T-helper 1 cell (primary cell): ENCODE data around the gene AGFG1.
"Not testable (repeated sequence)": the region's sequence is repeated elsewhere in the genome, so short reads cannot be mapped to it uniquely, and the experiment has no call there.

ENCODE experiments used
- DNase-seq, 5 donors: peaks; one replicate each; pipeline ENCODE4 v3.0.0-alpha.2; 2012 to 2020

The AGFG1 gene

DNA sequence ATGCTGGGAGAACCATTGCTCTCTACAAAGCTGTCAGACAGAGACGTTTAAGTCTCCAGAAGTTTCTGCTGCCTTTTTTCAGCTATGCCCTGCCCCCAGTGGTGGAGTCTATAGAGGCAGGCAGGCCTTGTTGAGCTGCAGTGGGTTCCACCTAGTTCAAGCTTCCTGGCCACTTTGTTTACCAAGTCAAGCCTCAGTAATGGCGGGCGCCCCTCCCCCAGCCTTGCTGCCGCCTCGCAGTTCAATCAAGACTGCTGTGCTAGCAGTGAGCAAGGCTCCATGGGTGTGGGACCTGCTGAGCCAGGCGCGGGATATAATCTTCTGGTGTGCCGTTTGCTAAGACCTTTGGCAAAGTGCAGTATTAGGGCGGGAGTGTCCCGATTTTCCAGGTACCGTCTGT is 74.0 kb downstream of the AGFG1 start:
- DNase-seq, result peak in 1 of 5 donors; percentile 15

- DNase-seq, result no peak
Observed at GRCh38 chr2:227551836-227552235, 79.9 kb downstream of the AGFG1 start.

GRCh38 chr2:227562581-227562980 is 90.6 kb downstream of the AGFG1 start:
- DNase-seq, result no peak

- no peak for DNase-seq
Observed at GRCh38 chr2:227565080-227565479, 93.1 kb downstream of the AGFG1 start.

DNA sequence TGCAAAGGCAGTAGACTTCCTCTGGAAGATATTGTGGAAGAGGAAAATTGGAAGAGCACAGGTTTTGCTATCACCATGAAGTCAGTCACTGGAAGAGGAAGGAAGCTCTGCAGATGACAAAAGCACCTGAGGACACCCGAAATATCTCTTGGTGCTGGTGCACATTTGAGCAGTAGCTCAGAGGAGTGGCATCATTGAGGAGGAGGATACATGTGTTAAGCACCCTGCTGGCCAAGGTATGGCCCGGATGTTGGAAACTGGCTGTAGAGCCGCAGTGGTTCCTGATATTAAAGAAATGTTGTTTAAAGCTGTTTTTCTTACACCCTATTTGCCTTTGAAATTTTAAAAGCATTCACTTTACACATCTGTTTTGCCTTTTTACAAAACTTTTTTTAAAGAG is 94.1 kb downstream of the AGFG1 start:
- DNase-seq, result no peak

DNA sequence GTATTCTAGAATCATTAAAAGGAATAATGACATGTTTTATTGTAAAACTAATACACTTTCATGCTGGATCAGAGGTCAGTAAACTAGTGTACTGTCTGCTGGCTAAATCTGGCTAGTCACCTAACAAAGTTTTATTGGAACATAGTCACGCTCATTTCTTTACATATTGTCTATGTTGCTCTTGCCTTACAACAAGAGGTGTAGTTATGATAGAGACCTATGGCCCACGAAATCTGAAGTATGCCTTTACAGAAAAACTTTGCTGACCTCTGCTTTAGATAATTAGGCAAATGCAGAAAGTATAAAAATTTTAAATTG is 96.9 kb downstream of the AGFG1 start:
- DNase-seq, result no peak

DNA sequence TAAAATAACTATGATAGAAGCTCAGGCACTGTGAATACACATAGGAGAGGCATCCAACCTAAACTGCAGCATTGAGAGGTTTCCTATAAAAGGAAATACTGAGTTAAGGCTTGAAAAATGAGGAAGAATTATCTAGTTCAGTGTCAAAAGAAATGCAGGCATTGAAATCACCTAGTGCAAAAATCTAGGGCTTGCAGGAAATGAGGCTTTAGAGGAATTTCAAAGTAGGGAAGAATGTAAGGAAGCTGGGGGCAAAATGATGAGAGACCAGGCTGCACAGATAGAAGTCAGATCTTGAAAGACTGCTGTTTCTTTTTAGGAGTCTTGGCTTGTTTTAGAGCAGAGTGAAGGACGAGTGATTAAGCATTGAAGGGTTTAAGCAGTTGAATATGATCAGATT is 98.7 kb downstream of the AGFG1 start:
- DNase-seq, result no peak

DNA sequence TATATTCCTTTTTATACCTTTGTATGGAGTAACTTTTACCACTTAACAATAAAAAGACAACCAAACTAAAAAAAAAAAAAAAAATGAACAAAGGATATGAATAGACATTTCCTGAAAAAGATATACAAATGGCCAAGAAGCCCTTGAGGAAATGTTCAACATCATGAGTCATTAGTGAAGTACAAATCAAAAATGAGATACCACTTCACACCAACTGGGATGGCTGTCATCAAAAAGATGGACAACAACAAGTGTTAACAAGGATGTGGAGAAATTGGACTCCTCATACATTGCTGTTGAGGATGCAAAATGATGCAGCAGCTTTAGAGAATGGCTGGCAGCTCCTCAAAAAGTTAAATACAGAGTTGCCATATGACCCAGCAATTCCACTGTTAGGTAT is 104.2 kb downstream of the AGFG1 start:
- DNase-seq, result no peak

GRCh38 chr2:227576812-227577211 is 104.9 kb downstream of the AGFG1 start:
- DNase-seq, result no peak

- DNase-seq, result no peak
Observed at GRCh38 chr2:227577555-227577954, 105.6 kb downstream of the AGFG1 start.

GRCh38 chr2:227578642-227579041 is 106.7 kb downstream of the AGFG1 start:
- DNase-seq, result no peak

- no peak for DNase-seq
Observed at GRCh38 chr2:227579791-227580190, 107.8 kb downstream of the AGFG1 start.

DNA sequence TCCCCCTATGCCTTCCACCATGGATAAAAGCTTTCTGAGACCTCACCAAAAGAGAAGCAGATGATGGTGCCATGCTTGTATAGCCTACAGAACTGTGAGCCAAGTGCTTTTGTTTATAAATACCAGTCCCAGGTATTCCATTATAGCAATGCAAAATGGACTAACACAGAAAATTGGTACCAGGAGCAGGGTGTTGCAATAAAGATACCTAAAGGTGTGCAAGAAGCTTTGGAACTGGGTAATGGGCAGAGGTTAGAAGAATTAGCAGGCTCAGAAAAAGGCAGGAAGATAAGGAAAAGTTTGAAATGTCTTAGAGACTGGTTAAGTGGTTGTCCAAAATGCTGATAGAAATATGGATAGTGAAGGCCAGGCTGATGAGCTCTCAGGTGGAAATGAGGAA is 110.4 kb downstream of the AGFG1 start:
- DNase-seq, result no peak

DNA sequence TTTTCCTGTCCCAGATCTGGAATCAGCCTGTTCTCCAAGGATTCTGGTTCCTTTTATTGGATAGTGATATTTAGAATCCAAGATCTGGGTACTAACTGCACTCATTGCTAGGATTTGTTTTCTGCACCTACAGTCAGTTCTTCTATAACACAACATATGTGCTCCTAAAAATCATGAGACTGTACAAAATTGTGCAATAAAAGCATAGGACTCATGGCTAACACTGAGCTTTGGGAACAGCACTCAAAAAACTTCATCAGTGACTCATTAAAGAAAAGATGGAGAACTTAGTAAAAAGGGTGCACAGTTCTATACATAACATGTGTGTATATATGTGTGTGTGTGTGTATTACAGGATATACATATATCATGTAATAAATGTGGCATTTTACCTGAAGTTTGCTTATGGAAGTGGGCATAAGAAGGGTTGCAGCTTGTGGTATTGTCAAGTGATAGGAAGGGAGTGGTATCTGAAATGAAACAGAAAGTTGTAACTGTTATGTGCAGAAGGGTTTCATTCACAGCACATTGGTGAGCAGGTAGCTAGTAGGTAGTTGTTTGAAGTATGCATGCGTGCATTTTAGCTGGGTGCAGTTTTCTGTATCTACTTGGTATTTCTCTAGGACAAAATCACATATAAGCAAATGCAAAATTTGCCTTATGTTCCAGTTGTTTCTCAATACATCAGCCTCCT is 120.9 kb downstream of the AGFG1 start:
- peak in 1 of 5 donors; percentile 20 for DNase-seq

DNA sequence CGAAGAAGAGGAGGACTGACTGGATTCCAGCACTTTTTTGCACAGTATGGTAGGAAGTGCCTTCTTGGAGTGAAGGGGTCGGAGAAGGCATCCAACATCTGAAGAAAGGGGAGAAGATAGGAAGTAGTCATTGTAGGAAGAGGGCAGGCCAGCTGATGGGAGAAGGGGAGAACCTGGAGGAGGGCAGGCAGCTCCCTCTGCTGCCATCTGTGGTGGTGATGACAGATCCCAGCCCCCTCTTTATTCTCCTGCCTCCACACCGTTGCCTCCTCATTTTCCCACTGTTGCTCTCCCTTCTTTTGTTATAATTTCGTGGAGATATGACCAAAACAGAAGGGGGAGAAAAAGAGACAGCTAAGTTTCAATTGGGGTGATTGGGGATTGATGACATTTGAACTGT is 123.8 kb downstream of the AGFG1 start:
- DNase-seq, result no peak

DNA sequence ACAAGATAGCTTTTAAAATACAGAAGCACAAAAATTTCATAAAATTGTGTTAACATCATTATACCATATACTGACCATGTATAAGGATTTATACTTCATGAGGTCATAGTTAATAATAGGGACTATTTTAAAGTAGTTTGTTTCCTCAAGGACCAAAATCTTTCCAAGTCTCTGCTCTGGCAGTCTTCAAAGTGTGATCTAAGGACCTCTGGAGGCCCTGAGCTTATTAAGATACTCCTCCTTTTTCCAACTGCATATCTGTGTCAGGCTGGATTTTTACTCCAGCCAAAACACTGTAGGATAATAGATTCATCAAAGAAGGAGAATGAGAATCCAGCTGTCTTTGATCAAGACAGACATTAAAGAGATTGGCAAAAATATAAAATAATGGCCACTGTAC is 125.1 kb downstream of the AGFG1 start:
- no peak for DNase-seq

DNA sequence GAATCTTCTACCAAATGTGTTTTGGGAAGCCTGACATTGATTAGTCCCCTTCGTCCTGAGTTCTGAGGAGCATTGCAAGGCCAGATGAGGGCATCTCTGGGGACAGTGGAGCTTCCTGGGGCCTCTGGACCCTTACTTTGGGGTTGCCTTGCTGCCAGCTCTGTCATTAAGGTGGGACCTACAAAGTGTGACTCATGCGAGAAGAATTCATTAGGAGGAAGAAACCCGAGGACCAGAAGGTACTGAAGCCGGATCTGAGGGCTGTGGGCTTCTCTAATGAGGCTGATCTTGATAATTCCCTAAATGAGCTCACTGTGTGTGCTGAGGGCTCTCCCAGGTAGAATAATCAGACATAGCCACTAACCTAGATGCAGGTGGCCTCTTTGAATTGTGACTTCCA is 126.0 kb downstream of the AGFG1 start:
- DNase-seq, result no peak

DNA sequence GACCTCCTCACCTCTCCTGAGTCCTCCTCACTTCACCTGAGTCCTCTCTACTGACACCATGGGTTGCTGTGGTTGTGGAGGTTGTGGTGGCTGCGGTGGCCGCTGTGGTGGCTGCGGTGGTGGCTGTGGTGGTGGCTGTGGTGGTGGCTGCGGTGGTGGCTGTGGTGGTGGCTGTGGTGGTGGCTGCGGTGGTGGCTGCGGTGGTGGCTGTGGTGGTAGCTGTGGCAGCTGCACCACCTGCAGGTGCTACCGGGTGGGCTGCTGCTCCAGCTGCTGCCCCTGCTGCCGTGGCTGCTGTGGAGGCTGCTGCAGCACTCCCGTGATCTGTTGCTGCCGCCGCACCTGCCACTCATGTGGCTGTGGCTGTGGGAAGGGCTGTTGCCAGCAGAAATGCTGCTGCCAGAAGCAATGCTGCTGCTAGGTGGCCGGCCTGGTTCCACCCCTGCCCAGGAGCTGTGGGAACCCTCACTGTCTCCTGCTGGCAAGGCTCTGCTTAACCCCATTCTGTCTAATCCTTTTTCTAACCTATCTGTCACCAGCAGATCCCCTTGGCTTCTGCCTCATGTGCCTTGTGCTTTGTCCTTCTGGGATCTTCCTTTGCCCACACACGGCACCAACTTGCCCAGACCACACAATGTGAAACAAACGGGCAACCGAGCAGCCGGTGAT is 127.0 kb downstream of the AGFG1 start, which contains the start of gene SCYGR2:
Gene SCYGR2, plus strand, starts transcription at position 59 of the 669 bp plus-strand sequence. Its CDS starts 0 bp downstream, at position 59.
- not testable (repeated sequence) for DNase-seq

DNA sequence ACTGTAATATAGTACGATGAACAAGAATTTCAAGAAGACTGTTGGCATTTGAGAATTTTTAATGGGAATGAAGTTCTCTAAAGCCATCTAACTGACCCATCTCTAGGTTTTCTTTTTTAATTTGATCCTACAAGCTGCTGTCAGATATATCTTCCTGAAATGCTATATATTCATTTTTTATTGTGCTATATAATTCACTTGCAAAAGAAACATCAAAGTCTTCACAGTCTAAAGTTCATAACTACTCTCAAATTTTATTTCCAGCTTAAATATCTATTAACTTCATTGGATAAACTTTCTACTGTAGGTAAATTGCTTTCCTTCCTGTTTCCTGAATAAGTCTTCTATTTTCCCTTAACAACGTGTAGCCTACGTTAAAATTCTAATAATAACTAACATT is 130.4 kb downstream of the AGFG1 start:
- no peak for DNase-seq

DNA sequence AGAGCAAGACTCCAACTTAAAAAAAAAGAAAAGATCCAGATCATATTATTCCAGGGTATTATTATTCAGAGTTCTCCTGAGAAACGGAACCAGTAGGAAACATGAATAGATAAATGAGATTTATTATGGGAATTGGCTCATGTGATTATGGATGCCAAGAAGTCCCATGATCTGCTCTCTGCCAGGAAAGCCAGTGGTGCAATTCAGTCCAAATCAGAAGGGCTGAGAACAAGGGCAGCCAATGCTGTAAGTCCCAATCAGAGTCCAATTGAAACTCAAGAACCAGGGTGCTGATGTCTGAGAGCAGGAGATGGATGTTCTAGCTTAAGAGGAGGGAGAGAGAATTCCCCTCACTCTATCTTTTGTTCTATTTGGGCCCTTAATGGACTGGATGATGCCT is 134.5 kb downstream of the AGFG1 start:
- no peak for DNase-seq

DNA sequence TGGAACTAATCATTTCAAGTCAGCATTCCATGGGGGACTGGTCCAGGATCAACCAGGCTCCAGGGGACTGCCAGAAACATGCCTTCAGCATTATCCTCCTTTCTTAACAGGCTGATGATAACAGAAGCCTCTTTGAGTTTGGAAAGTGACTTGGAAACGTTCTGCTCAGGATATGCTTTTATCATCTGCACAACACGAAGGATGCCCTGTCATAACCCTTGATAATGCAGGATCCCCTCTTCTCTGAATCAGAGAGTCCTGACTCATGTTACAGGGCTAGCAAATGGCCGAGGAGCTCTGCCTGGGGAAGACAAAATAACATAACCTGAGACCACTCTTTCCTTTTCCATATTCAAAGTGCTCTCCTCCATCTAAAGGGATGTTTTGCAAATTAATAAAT is 136.0 kb downstream of the AGFG1 start:
- DNase-seq, result no peak

- DNase-seq, result no peak
Observed at GRCh38 chr2:227608561-227609338, 136.8 kb downstream of the AGFG1 start.

DNA sequence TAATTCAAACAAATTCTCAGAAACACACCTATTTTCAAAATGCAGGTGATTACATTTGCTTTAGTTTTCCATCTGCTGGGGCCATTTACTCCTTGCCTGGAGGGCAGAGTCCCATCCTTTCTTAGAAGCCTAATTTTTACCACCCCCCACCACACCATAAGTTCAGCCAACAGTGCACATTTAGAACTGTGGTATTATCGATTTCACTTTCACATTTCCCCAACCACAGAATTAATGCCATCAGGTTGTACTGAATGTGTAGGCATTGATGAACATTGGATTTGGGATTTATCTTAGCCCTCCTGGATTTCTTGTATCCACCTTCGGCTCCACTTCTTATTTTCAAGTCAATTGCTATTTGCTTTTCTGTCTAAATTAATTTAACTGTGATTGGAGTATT is 138.2 kb downstream of the AGFG1 start:
- DNase-seq, result no peak
